GM12874 (cell line): ENCODE measurements around the gene TRIP13.

Source experiments
- CTCF ChIP-seq: IDR thresholded peaks from 2 replicates; pipeline ENCODE4 v1.5.1; 2011; ENCODE audit warnings: low read depth, mild to moderate bottlenecking, control low read depth, low read length, moderate library complexity; ENCODE audit not compliant: insufficient read depth

The TRIP13 gene

GRCh38 chr5:959581-960531 is 67.2 kb downstream of the TRIP13 start:
- no peak for TF ChIP-seq CTCF

GRCh38 chr5:960551-960950 is 67.9 kb downstream of the TRIP13 start:
- no peak for TF ChIP-seq CTCF

- TF ChIP-seq CTCF: no peak
Measured at GRCh38 chr5:961002-961710, 68.5 kb downstream of the TRIP13 start.

- no peak for TF ChIP-seq CTCF
Measured at GRCh38 chr5:961711-962240, 69.1 kb downstream of the TRIP13 start.

- TF ChIP-seq CTCF: no peak
Measured at GRCh38 chr5:962386-962785, 69.7 kb downstream of the TRIP13 start.

- TF ChIP-seq CTCF: no peak
Measured at GRCh38 chr5:962801-963200, 70.1 kb downstream of the TRIP13 start.

- no peak for TF ChIP-seq CTCF
Measured at GRCh38 chr5:963310-963672, 70.6 kb downstream of the TRIP13 start.
